Left lung (tissue), 10 donors: Measurements from ENCODE around the gene CNDP1. TPM values are rescaled to one million over a fixed set of nuclear protein-coding genes. Genes with fewer than 3 reads are reported as not detected.
A peak's percentile ranks its signal among the peaks of the same experiment; 100 is the strongest.
"Not testable (repeated sequence)": the region's sequence is repeated elsewhere in the genome, so short reads cannot be mapped to it uniquely, and the experiment has no call there.

Source experiments
- ATAC-seq: fragments of 200-7000 bp; cut with Tn5 transposase; one replicate; pipeline ENCODE4 v1.9.1; 2020; ENCODE audit warnings: moderate library complexity
- DNase-seq, 4 donors: peaks; one replicate each; pipeline ENCODE4 v3.0.0-alpha.2; 2013 to 2020
- H3K27ac ChIP-seq, 2 donors: fragments of 200-600 bp; sonication (generic) in 1 of 2; one replicate each; pipeline versions ENCODE4 v1.5.0 to v1.8.0; 2020 to 2021
- H3K27me3 ChIP-seq, 2 donors: fragments of 200-600 bp; sonication (generic) in 1 of 2; one replicate each; pipeline versions ENCODE4 v1.5.0 to v1.8.0; 2020 to 2021
- H3K36me3 ChIP-seq, 2 donors: fragments of 200-600 bp; sonication (generic) in 1 of 2; one replicate each; pipeline versions ENCODE4 v1.5.0 to v1.8.0; 2020 to 2021
- H3K4me1 ChIP-seq, 2 donors: fragments of 200-600 bp; one replicate each; pipeline ENCODE4 v1.8.0; 2021
- H3K4me3 ChIP-seq, 2 donors: fragments of 200-600 bp; sonication (generic) in 1 of 2; one replicate each; pipeline versions ENCODE4 v1.5.0 to v1.8.0; 2020 to 2021; ENCODE audit warnings: mild to moderate bottlenecking in 1 of 2
- H3K9me3 ChIP-seq, 2 donors: fragments of 200-600 bp; sonication (generic) in 1 of 2; one replicate each; pipeline versions ENCODE4 v1.5.0 to v1.8.0; 2020 to 2021
- CTCF ChIP-seq, 2 donors: fragments of 200-600 bp; sonication (generic) in 1 of 2; IDR thresholded peaks; one replicate each; pipeline versions ENCODE4 v1.5.0 to v1.8.0; 2021; ENCODE audit warnings: antibody characterized with exemption in 2 of 2
- intact Hi-C, 2 donors: fragments of 100-400 bp; cut with DNase I; formaldehyde crosslinking; loops; one replicate each; pipeline versions ENCODE4 v1.11.2 to v1.14.2; 2022
- polyA plus RNA-seq, 6 donors: library from polyadenylated mRNA; unstranded; fragments of 120-200 nt; gene quantifications; one replicate each; pipeline ENCODE4 v1.2.1, GENCODE V29; 2013; ENCODE audit not compliant: insufficient read length in 6 of 6
- total RNA-seq, 2 donors: library from RNA; stranded (reverse); fragmentation: NEBNext Ultra II Directional; extraction: Animal tissue kit (Norgen Biotek cat#: 25700); gene quantifications; one replicate each; pipeline ENCODE4 v1.2.1, GENCODE V29; 2021
- donor health status: DM: no; HTN: yes; CAD: no.
- donor health status: DM: no; HTN: no; CAD: no.

CNDP1 gene
- total and polyA plus RNA-seq, 8 donors: 0.20 to 0.56 (median 0.37) TPM; not detected in 2

- H3K27me3 ChIP-seq: no peaks in the 10 kb centered on the region
- peak overlapping the region; percentile 8 to 42 for H3K4me3 ChIP-seq
- TF ChIP-seq CTCF (IDR thresholded peaks at IDR 0.05): no peak
- intact Hi-C loops: no loop called here
- peaks cover 6 to 38% of the 10 kb centered on the region in 2 donors for H3K36me3 ChIP-seq
- H3K27ac ChIP-seq: peak overlapping the region; percentile 82 to 87
- peaks cover 17 to 56% of the 10 kb centered on the region in 2 donors for H3K4me1 ChIP-seq
- peak; percentile 20 for ATAC-seq
- peak in 2 of 4 donors; percentile 54 to 78 for DNase-seq
- H3K9me3 ChIP-seq: no peaks in the 10 kb centered on the region
These were observed 34.7 kb upstream of the CNDP1 start for GRCh38 chr18:74499633-74500032.

GRCh38 chr18:74500372-74500771 lies 33.9 kb upstream of the CNDP1 start:
- no peak for ATAC-seq
- peak overlapping the region; percentile 55 to 82 for H3K27ac ChIP-seq

GRCh38 chr18:74500774-74501173 lies 33.5 kb upstream of the CNDP1 start:
- Histone ChIP-seq H3K4me1 (peaks cover 17 to 48% of the 10 kb centered on the region in 2 donors), H3K27ac (peak overlapping the region; percentile 55 to 82), H3K36me3 (peaks cover 6 to 50% of the 10 kb centered on the region in 2 donors), H3K4me3 (peak overlapping the region in 1 of 2 donors; percentile 42)
- DNase-seq, intact Hi-C loops, ATAC-seq, H3K9me3 ChIP-seq, H3K27me3 ChIP-seq: not testable (repeated sequence)

More at GRCh38 chr18:74500372-74500771, 33.9 kb upstream of the CNDP1 start:
- no peak for TF ChIP-seq CTCF (IDR thresholded peaks at IDR 0.05)
- Histone ChIP-seq H3K4me1 (peaks cover 17 to 50% of the 10 kb centered on the region in 2 donors), H3K27me3 (no peaks in the 10 kb centered on the region), H3K36me3 (peaks cover 6 to 46% of the 10 kb centered on the region in 2 donors), H3K9me3 (no peaks in the 10 kb centered on the region), H3K4me3 (peak overlapping the region in 1 of 2 donors; percentile 42)
- intact Hi-C loops: no loop called here
- DNase-seq: no peak

- H3K4me3 ChIP-seq: peak overlapping the region in 1 of 2 donors; percentile 42
- intact Hi-C loops: no loop called here
- peaks cover 17 to 48% of the 10 kb centered on the region in 2 donors for H3K4me1 ChIP-seq
- H3K36me3 ChIP-seq: peaks cover 6 to 56% of the 10 kb centered on the region in 2 donors
- TF ChIP-seq CTCF (IDR thresholded peaks at IDR 0.05): no peak
- H3K27ac ChIP-seq: peak overlapping the region; percentile 55 to 82
- ATAC-seq (no peak), DNase-seq (no peak)
- no peaks in the 10 kb centered on the region for H3K27me3 ChIP-seq
- no peaks in the 10 kb centered on the region for H3K9me3 ChIP-seq
These were observed 32.9 kb upstream of the CNDP1 start for GRCh38 chr18:74501386-74501785.

- no peaks in the 10 kb centered on the region for H3K9me3 ChIP-seq
- ATAC-seq: no peak
- no peaks in the 10 kb centered on the region for H3K27me3 ChIP-seq
- DNase-seq: no peak
- peaks cover 6 to 33% of the 10 kb centered on the region in 2 donors for H3K4me1 ChIP-seq
- intact Hi-C loops: no loop called here
- H3K36me3 ChIP-seq: peaks cover 6 to 73% of the 10 kb centered on the region in 2 donors
- TF ChIP-seq CTCF (IDR thresholded peaks at IDR 0.05): no peak
- no peak overlapping the region for H3K4me3 ChIP-seq
- H3K27ac ChIP-seq: no peak overlapping the region
These were observed 31.2 kb upstream of the CNDP1 start for GRCh38 chr18:74503137-74503536.

GRCh38 chr18:74505776-74506175 lies 28.5 kb upstream of the CNDP1 start:
- no peaks in the 10 kb centered on the region for H3K9me3 ChIP-seq
- no peak overlapping the region for H3K27ac ChIP-seq
- no peak for TF ChIP-seq CTCF (IDR thresholded peaks at IDR 0.05)
- DNase-seq (peak in 1 of 4 donors; percentile 75), ATAC-seq (no peak)
- no peak overlapping the region for H3K4me3 ChIP-seq
- H3K36me3 ChIP-seq: peaks cover 6 to 100% of the 10 kb centered on the region in 2 donors
- H3K4me1 ChIP-seq: peaks cover 0 to 13% of the 10 kb centered on the region in 2 donors
- intact Hi-C loops: no loop called here
- H3K27me3 ChIP-seq: no peaks in the 10 kb centered on the region
